Thyroid gland (tissue), 4 donors: ENCODE results near the gene CDR2. TPM values are rescaled to one million over a fixed set of nuclear protein-coding genes. Genes with fewer than 3 reads are reported as not detected.
A peak's percentile ranks its signal among the peaks of the same experiment; 100 is the strongest.

Experiments used
- DNase-seq, 2 donors: peaks; one replicate each; pipeline ENCODE4 v3.0.0-alpha.2; 2019
- H3K27ac ChIP-seq, 3 donors: fragments of 200-600 bp; sonication (generic); 1 replicate in 2 of 3; 2 replicates in 1 of 3; pipeline ENCODE4 v1.5.1; 2016 to 2019; ENCODE audit warnings: mild to moderate bottlenecking in 1 of 3, moderate library complexity in 1 of 3
- H3K27me3 ChIP-seq: fragments of 200-600 bp; sonication (generic); one replicate; pipeline ENCODE4 v1.5.1; 2019
- H3K36me3 ChIP-seq, 2 donors: fragments of 200-600 bp; sonication (generic); one replicate each; pipeline ENCODE4 v1.5.1; 2016 to 2019
- H3K4me1 ChIP-seq, 2 donors: fragments of 200-600 bp; sonication (generic); one replicate each; pipeline ENCODE4 v1.5.1; 2017 to 2019
- H3K4me3 ChIP-seq, 3 donors: fragments of 200-600 bp; sonication (generic); replicated peaks in 1 of 3; 1 replicate in 2 of 3; 2 replicates in 1 of 3; pipeline ENCODE4 v1.5.1; 2016; ENCODE audit warnings: mild to moderate bottlenecking in 1 of 3
- H3K9me3 ChIP-seq: fragments of 200-600 bp; sonication (generic); one replicate; pipeline ENCODE4 v1.5.1; 2017
- CTCF ChIP-seq, 6 experiments: fragments of 200-600 bp in 3 of 6; fragments of 450-650 bp in 3 of 6; sonication (generic) in 3 of 6; IDR thresholded peaks; one replicate each; pipeline ENCODE4 v1.5.1; 2016 to 2019; ENCODE audit warnings: antibody characterized with exemption in 6 of 6, mild to moderate bottlenecking in 2 of 6, inconsistent platforms in 1 of 6, moderate library complexity in 1 of 6
- POLR2A ChIP-seq, 2 donors: fragments of 450-650 bp; IDR thresholded peaks; one replicate each; pipeline ENCODE4 v1.6.1; 2017; ENCODE audit warnings: antibody characterized with exemption in 2 of 2, mild to moderate bottlenecking in 2 of 2, moderate library complexity in 1 of 2
- WGBS, 2 donors: methylation state at CpG; one replicate each; pipeline ENCODE4 v1.1.5; 2017; 5-methylcytosine and 5-hydroxymethylcytosine counted together
- intact Hi-C: fragments of 100-400 bp; cut with DNase I; formaldehyde crosslinking; loops from one replicate; pipeline ENCODE4 v1.15.1; 2023
- total RNA-seq, 4 donors: library from RNA; depleted of rRNA; stranded (reverse); fragments of >200 nt; gene quantifications; one replicate each; pipeline ENCODE4 v1.2.3, GENCODE V29; 2016

CDR2 gene
- total RNA-seq, 4 donors from 2014 or later: 55.5 to 92.8 (median 79.2) TPM

- 7 to 9% methylated on average over 17 of the region's 17 CpGs for WGBS, 2 donors
- no peak for TF ChIP-seq CTCF (IDR thresholded peaks at IDR 0.05)
- no peak for TF ChIP-seq POLR2A (IDR thresholded peaks at IDR 0.05)
- Histone ChIP-seq H3K27me3 (no peaks in the 10 kb centered on the region), H3K9me3 (no peaks in the 10 kb centered on the region), H3K36me3 (no peaks in the 10 kb centered on the region), H3K4me3 (peak overlapping the region in 2 of 3 donors; percentile 19 to 30), H3K4me1 (peaks cover 2 to 5% of the 10 kb centered on the region in 2 donors), H3K27ac (peak overlapping the region in 1 of 3 donors; percentile 12)
- DNase-seq: no peak
- intact Hi-C loops: loop anchor here (5.0 kb wide), 3 partner anchors 89 to 289 kb away; partner anchors contain the start of genes EEF2K and MOSMO
These were observed 78.0 kb downstream of the CDR2 start for GRCh38 chr16:22296225-22297113.

Other genes starting within 250 kb of the CDR2 start
- gene SDR42E2, start 212.1 kb downstream of the CDR2 start, total RNA-seq: not detected
- gene EEF2K, start 168.3 kb downstream of the CDR2 start, total RNA-seq: 10 to 100 TPM; 15.6 to 21.3 (median 19.9) TPM
- 100 to 1,000 TPM in 1 of 4 donors, 10 to 100 TPM in 3; 66.7 to 115 (median 82.8) TPM for gene POLR3E, start 77.2 kb downstream of the CDR2 start, total RNA-seq
- gene NPIPB5, start 136.3 kb upstream of the CDR2 start, total RNA-seq: 100 to 1,000 TPM; 133 to 348 (median 252) TPM